GM18909 (cell line): ENCODE results near the gene ASMTL.

Experiments used
- ATAC-seq: cut with Tn5 transposase; IDR thresholded peaks from one replicate; pipeline ENCODE4 v1.9.1; 2021; ENCODE audit warnings: mild to moderate bottlenecking; ENCODE audit not compliant: unreplicated experiment, poor library complexity

The ASMTL gene

DNA sequence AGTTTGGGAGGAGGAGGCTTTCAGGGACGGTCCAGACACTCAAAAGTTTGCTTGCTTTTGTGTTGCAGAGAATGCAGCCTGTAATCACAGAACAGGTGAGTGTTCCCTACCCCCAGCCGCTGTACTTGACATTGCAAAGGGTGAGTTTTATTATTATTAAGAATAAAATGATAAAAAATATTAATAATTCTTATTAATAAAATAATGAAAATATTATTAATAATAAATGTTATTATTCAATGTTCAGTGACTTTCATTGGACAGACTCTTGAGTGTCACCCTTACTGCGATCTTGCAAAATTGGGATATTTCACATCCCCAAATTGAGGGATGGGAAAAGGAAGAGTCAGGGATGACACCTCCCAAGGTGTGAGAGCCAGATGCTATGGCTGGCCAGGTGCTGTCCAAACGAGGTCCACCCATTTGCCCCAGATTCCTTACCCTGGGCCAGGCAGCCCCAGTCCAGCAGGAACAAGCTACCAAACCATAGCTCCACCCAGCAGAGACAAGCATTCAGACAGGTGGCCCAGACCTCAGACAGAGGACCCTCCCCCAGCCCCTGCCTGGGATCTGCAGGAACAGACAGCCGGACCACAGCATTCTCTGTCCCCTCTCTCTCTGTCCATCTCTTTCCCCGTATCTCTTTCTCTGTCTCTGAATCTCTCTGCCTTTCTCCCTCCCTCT lies 93.8 kb downstream of the ASMTL start:
- no peak for ATAC-seq

DNA sequence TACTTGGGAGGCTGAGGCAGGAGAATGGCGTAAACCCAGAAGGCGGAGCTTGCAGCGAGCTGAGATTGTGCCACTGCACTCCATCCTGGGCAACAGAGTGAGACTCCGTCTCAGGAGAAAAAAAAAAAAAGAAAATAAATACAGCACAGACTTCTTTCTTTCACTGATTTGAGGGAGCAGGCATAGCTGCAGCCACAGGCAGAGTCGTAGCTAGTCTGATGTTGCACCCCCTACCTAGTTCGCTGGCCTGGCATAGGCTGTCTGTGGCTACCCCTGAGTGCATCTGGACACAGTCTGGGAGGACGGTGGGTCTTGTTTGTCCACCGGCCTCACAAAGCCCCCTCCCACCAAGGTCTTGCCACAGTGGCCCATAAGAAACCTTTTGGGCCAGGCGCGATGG lies 94.7 kb downstream of the ASMTL start:
- no peak for ATAC-seq

DNA sequence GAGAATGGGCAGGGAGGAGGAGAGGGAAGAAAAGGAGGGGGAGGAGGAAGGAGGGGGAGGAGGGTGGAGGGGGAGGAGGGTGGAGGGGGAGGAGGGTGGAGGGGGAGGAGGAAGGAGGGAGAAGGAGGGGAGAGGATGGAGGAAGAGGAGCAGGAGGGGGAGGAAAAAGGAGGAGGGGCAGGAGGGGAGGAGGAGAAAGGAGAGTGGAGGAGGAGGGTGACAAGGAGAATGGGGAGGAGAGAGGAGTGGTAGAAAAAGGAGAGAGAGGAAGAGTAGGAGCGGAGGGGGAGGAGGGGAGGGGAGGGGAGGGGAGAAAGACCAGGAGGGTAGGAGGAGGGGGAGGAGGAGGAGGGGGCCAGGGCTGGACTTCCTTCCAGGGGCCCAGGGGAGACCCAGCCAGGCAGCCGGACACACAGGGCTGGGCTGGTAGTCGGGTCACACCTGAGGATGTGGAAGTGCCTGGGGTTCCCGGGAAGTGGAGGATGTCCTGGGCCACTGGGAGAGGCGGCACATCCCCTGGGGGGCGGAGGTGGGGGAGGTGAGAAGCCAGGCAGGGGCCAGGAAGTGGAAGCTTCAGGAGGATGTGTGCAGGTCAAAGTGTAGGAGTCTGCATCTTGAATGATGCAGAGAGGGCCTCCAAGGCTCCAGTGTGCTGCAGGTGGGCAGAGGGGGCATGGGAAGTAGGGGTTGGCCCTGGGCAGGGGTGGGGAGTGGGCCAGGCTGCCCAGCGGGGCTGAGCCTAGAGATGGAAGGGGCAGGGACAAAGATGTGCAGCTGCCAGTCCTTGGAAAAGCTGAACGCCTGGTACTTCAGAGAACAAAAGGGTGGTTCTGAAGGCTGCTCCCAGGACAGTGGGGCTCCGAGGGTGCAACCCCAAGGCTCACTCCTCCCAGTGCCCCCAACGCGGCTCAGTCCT lies 97.3 kb downstream of the ASMTL start:
- no peak for ATAC-seq

DNA sequence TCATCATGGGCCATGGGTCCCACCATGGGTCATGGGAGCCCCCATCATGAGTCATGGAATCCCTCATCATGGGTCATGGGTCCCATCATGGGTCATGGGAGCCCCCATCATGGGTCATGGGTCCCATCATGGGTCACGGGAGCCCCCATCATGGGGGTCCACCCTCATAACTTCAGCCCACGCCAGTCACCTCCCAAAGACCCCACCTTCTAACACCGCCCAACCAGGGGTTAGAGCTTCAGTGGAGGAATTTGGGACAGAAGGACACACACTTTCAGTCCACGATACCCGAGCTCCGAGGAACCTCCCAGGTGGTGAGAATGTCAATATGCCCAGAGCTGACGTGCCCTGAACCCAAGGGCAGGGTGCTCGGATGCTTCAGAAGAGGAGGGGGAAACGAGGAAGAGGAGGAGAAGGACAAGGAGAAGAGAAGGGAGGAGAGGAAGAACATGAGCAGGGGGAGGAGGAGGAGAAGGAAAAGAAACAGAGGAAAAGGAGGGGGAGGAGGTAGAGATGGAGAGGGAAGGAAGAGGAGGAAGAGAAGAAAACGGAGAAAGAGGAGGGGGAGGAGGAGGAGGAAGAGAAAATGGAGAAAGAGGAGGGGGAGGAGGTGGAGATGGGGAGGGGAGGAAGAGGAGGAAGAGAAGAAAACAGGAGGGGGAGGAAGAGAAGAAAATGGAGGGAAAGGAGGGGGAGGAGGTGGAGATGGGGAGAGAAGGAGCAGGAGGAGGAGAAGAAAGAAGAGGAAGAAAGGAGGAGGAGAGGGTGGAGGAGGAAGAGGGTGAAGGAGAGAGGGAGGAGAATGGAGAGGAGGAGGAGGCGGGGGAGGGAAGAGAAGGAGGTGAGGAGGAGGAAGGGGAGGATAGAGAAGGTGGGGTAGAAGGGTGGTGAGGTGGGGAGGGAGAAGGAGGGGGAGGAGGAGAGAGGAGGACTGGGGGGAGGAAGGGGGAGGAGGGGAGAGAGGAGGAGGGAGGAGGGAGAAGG lies 98.4 kb downstream of the ASMTL start:
- ATAC-seq, result no peak
